ENCODE data around the gene CPTP.

Gene CPTP

GRCh38 chr1:1374589-1374928 is 50.0 kb downstream of the CPTP start:
- H3K4me3 ChIP-seq (ENCODE audit: low read depth, low read length), result peak overlapping the region; percentile 93
- peaks cover 39% of the 10 kb centered on the region for H3K36me3 ChIP-seq
- no peak for DNase-seq
- peak overlapping the region; percentile 92 for H3K27ac ChIP-seq
- no peaks in the 10 kb centered on the region for H3K9me3 ChIP-seq (ENCODE audit: severe bottlenecking)
- TF ChIP-seq, protein P1, sequence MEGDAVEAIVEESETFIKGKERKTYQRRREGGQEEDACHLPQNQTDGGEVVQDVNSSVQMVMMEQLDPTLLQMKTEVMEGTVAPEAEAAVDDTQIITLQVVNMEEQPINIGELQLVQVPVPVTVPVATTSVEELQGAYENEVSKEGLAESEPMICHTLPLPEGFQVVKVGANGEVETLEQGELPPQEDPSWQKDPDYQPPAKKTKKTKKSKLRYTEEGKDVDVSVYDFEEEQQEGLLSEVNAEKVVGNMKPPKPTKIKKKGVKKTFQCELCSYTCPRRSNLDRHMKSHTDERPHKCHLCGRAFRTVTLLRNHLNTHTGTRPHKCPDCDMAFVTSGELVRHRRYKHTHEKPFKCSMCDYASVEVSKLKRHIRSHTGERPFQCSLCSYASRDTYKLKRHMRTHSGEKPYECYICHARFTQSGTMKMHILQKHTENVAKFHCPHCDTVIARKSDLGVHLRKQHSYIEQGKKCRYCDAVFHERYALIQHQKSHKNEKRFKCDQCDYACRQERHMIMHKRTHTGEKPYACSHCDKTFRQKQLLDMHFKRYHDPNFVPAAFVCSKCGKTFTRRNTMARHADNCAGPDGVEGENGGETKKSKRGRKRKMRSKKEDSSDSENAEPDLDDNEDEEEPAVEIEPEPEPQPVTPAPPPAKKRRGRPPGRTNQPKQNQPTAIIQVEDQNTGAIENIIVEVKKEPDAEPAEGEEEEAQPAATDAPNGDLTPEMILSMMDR (IDR thresholded peaks at IDR 0.05; ENCODE audit: low read depth, low read length), result no peak
- H3K27me3 ChIP-seq (ENCODE audit: insufficient read depth, low read depth, severe bottlenecking), result no peaks in the 10 kb centered on the region

DNA sequence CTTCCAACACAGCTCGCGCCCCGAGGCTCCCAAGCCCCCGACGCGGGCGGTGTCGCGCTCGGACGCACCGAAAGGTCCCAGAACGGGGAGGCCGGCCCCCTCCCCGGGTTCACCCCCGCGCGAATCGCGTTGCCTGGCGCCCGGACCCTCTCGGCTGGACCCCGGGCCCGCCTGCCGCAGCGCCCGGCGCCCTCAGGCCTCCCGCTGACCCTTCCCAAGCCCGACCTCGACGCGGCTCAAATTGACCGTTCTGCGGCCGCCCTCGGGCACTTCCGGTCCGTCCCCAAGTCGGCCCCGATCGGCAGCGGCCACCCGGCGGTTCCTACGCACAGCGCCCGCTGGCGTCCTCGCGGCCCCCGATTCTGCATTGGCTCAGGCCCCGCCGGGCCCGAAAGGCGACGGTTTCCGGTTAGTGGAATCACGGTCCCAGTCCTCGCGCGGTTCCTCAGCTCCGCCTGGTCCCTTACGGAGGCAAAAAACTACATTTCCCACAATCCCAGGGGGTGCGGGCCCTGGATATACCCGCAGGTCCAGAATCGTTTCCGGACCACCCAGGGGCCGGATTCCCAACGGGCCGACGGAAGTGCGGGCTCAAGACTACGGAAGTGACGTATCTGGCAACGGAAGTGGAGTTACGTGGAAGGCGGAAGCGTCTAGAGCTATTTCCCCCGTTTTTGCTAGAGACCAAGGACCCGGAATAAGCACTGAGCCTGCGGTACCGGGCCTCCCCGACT is 50.5 kb downstream of the CPTP start, which contains the start of gene AURKAIP1:
Gene AURKAIP1, minus strand, starts transcription at position 279 of the 734 bp plus-strand sequence. CDS start 451 bp downstream, outside the sequence.
- TF ChIP-seq, protein P1 (IDR thresholded peaks at IDR 0.05; ENCODE audit: low read depth, low read length), result no peak
- H3K27ac ChIP-seq, result peak within 1 kb of the TSS; percentile 92
- DNase-seq, result peak; percentile 98

DNA sequence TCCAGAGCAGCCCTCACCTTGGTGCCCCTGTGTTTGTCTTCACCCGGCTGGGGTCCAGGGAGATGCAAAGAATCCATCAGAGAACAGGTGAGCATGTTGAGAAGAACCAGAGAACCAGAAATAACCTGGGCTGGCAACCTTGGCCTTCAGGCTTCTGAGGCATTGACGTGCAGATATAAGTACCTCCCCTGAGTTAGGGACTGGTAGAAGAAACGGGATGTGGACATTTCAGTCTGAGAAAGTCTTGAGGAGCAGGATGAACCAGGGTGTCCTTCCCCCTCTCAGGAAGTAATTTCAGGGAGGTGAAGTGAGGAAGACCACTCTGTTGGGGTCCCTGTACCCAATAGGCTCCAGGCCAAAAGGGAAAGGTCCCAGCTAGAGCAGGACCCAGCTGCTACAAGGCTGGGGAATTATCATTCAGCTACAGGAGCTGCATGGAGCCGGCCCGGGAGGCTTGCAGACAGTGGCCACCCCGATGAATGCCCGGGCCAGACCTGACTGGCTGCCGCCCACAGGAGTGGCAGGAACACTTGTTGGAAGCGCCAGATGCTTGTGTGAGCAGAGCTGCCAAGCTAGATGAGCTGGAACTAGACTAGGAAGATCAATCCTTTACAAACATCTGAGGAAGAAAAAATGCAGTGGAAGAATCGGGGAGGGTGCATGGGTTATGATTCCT is 52.1 kb downstream of the CPTP start:
- DNase-seq, result no peak
- no peak overlapping the region for H3K27ac ChIP-seq
- H3K36me3 ChIP-seq, result peaks cover 34% of the 10 kb centered on the region
- TF ChIP-seq, protein P1 (IDR thresholded peaks at IDR 0.05; ENCODE audit: low read depth, low read length), result no peak
- H3K27me3 ChIP-seq (ENCODE audit: insufficient read depth, low read depth, severe bottlenecking), result no peaks in the 10 kb centered on the region
- no peaks in the 10 kb centered on the region for H3K9me3 ChIP-seq (ENCODE audit: severe bottlenecking)
- H3K4me3 ChIP-seq (ENCODE audit: low read depth, low read length), result no peak overlapping the region

More for the DNA sequence above, 50.5 kb downstream of the CPTP start, which contains the start of gene AURKAIP1:
- Histone ChIP-seq H3K9me3 (ENCODE audit: severe bottlenecking) (no peaks in the 10 kb centered on the region), H3K27me3 (ENCODE audit: insufficient read depth, low read depth, severe bottlenecking) (no peaks in the 10 kb centered on the region), H3K36me3 (peaks cover 39% of the 10 kb centered on the region), H3K4me3 (ENCODE audit: low read depth, low read length) (peak within 1 kb of the TSS; percentile 93)

GRCh38 chr1:1377540-1378205 is 53.1 kb downstream of the CPTP start:
- no peak overlapping the region for H3K4me3 ChIP-seq (ENCODE audit: low read depth, low read length)

More at GRCh38 chr1:1377540-1378205, 53.1 kb downstream of the CPTP start:
- DNase-seq, result no peak
- no peak overlapping the region for H3K27ac ChIP-seq
- peaks cover 28% of the 10 kb centered on the region for H3K36me3 ChIP-seq
- no peaks in the 10 kb centered on the region for H3K27me3 ChIP-seq (ENCODE audit: insufficient read depth, low read depth, severe bottlenecking)
- TF ChIP-seq, protein P1 (IDR thresholded peaks at IDR 0.05; ENCODE audit: low read depth, low read length), result no peak
- no peaks in the 10 kb centered on the region for H3K9me3 ChIP-seq (ENCODE audit: severe bottlenecking)
